Sigmoid colon (tissue), 7 donors: ENCODE results near the gene CCSER1. TPM values are rescaled to one million over a fixed set of nuclear protein-coding genes. Genes with fewer than 3 reads are reported as not detected.
"Not testable (repeated sequence)": the region's sequence is repeated elsewhere in the genome, so short reads cannot be mapped to it uniquely, and the experiment has no call there.

Experiments used
- DNase-seq: peaks from one replicate; pipeline ENCODE4 v3.0.0-alpha.2; 2019
- H3K27ac ChIP-seq, 4 donors: fragments of 200-600 bp; sonication (generic); one replicate each; pipeline ENCODE4 v1.5.1; 2016 to 2019; ENCODE audit warnings: mild to moderate bottlenecking in 1 of 4
- H3K27me3 ChIP-seq, 3 donors: fragments of 200-600 bp; sonication (generic); one replicate each; pipeline ENCODE4 v1.5.1; 2019; ENCODE audit warnings: mild to moderate bottlenecking in 1 of 3
- H3K36me3 ChIP-seq, 4 donors: fragments of 200-600 bp; sonication (generic); one replicate each; pipeline ENCODE4 v1.5.1; 2016 to 2019
- H3K4me1 ChIP-seq, 4 donors: fragments of 200-600 bp; sonication (generic); one replicate each; pipeline ENCODE4 v1.5.1; 2017 to 2019
- H3K4me3 ChIP-seq, 4 donors: fragments of 200-600 bp; sonication (generic); one replicate each; pipeline ENCODE4 v1.5.1; 2017 to 2019; ENCODE audit warnings: mild to moderate bottlenecking in 2 of 4, moderate library complexity in 1 of 4
- H3K9me3 ChIP-seq, 4 donors: fragments of 200-600 bp in 3 of 4; sonication (generic) in 3 of 4; one replicate each; pipeline versions ENCODE4 v1.5.1 to v1.6.1; 2013 to 2019
- EP300 ChIP-seq, 4 donors: sonication (generic); formaldehyde crosslinking; IDR thresholded peaks; one replicate each; pipeline ENCODE4 v1.6.1; 2017; ENCODE audit warnings: antibody characterized with exemption in 4 of 4
- POLR2A ChIP-seq, 2 donors: fragments of 450-650 bp; IDR thresholded peaks; one replicate each; pipeline ENCODE4 v1.6.1; 2016; ENCODE audit warnings: antibody characterized with exemption in 2 of 2, mild to moderate bottlenecking in 2 of 2, moderate library complexity in 2 of 2
- POLR2AphosphoS5 ChIP-seq, 4 donors: sonication (generic); formaldehyde crosslinking; IDR thresholded peaks; one replicate each; pipeline ENCODE4 v1.6.1; 2017; ENCODE audit warnings: antibody characterized with exemption in 4 of 4
- whole genome bisulfite sequencing, 2 donors: extraction: QIAGEN DNeasy Blood & Tissue Kit; methylation state at CpG; one replicate each; pipeline ENCODE4 v1.1.7; 2013; 5-methylcytosine and 5-hydroxymethylcytosine counted together
- intact Hi-C: fragments of 100-400 bp; cut with DNase I; formaldehyde crosslinking; loops from one replicate; pipeline ENCODE4 v1.15.1; 2023
- polyA plus RNA-seq, 3 donors: library from polyadenylated mRNA; stranded (reverse); fragments of 200-250 nt; gene quantifications; one replicate each; pipeline ENCODE4 v1.2.3, GENCODE V29; 2013
- total RNA-seq, 4 donors: library from RNA; depleted of rRNA; stranded (reverse); fragments of >200 nt; gene quantifications; one replicate each; pipeline ENCODE4 v1.1.0, GENCODE V29; 2016
- TF ChIP-seq, protein P1 (sequence below), 4 experiments: fragments of 450-650 bp in 3 of 4; fragments of 200-600 bp in 1 of 4; IDR thresholded peaks; one replicate each; pipeline ENCODE4 v1.5.1; 2016 to 2019; ENCODE audit warnings: antibody characterized with exemption in 4 of 4, mild to moderate bottlenecking in 3 of 4, moderate library complexity in 2 of 4
- donor health status: healthy with polysubstance abuse.
- donor health status: Bipolar disorder and iron deficiency.
- donor health status: healthy.

The CCSER1 gene
- total and polyA plus RNA-seq, 7 donors = 1.6 to 7.2 (median 4.2) TPM

DNA sequence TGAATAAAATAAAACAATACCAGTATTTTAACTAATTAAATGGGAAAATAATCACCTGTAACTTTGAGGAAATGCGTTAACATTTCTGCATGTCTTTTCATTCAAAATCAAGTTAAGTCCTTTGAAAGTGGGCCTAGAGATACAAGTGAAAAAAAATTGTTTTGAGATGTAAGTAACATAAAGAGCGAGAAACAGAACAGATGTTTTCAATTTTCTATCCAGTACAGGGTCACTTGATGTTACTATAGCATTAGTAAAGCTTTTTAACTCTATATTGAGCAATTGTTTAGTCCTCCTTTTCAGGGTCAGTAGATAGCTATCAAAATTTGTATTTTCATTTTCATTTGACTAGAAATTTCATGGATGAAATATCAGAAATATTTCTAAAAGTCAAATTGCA is 761.4 kb downstream of the CCSER1 start:
- H3K4me1 ChIP-seq = no peaks in the 10 kb centered on the region
- H3K27ac ChIP-seq = no peak overlapping the region
- WGBS, 2 donors = 81 to 88% methylated on average over 2 of the region's 2 CpGs
- intact Hi-C loops = no loop called here
- TF ChIP-seq EP300 (IDR thresholded peaks at IDR 0.05) = no peak
- TF ChIP-seq POLR2AphosphoS5 (IDR thresholded peaks at IDR 0.05) = no peak
- TF ChIP-seq, protein P1, sequence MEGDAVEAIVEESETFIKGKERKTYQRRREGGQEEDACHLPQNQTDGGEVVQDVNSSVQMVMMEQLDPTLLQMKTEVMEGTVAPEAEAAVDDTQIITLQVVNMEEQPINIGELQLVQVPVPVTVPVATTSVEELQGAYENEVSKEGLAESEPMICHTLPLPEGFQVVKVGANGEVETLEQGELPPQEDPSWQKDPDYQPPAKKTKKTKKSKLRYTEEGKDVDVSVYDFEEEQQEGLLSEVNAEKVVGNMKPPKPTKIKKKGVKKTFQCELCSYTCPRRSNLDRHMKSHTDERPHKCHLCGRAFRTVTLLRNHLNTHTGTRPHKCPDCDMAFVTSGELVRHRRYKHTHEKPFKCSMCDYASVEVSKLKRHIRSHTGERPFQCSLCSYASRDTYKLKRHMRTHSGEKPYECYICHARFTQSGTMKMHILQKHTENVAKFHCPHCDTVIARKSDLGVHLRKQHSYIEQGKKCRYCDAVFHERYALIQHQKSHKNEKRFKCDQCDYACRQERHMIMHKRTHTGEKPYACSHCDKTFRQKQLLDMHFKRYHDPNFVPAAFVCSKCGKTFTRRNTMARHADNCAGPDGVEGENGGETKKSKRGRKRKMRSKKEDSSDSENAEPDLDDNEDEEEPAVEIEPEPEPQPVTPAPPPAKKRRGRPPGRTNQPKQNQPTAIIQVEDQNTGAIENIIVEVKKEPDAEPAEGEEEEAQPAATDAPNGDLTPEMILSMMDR (IDR thresholded peaks at IDR 0.05) = no peak
- no peak for TF ChIP-seq POLR2A (IDR thresholded peaks at IDR 0.05)
- no peaks in the 10 kb centered on the region for H3K36me3 ChIP-seq
- H3K9me3 ChIP-seq = no peaks in the 10 kb centered on the region
- no peak for DNase-seq
- H3K27me3 ChIP-seq = no peaks in the 10 kb centered on the region
- no peak overlapping the region for H3K4me3 ChIP-seq

DNA sequence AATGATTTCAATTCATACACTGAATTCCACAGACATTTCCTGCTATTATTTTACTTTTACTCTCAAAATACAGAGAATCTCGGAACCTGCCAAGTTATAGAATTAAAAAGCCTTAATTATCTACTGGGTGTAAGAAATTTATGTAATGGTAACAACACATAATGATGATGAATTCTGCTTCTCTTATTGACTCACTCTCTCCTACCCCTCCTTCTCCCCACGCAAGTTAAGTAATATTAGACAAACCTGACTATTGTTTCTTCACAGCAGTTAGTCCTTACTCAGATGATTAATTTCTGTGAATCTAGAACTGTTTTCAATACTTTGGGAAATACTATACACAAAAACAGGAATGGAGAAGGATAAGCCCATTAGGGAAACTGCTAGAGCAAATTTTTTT is 762.0 kb downstream of the CCSER1 start:
- Histone ChIP-seq H3K4me3 (no peak overlapping the region), H3K4me1 (no peaks in the 10 kb centered on the region), H3K27ac (no peak overlapping the region), H3K36me3 (no peaks in the 10 kb centered on the region), H3K9me3 (no peaks in the 10 kb centered on the region), H3K27me3 (no peaks in the 10 kb centered on the region)
- WGBS, 2 donors = 86 to 91% methylated on average over 2 of the region's 2 CpGs
- intact Hi-C loops = no loop called here
- no peak for DNase-seq
- no peak for TF ChIP-seq EP300 (IDR thresholded peaks at IDR 0.05)
- TF ChIP-seq, protein P1 (IDR thresholded peaks at IDR 0.05) = no peak
- TF ChIP-seq POLR2A (IDR thresholded peaks at IDR 0.05) = no peak
- no peak for TF ChIP-seq POLR2AphosphoS5 (IDR thresholded peaks at IDR 0.05)

DNA sequence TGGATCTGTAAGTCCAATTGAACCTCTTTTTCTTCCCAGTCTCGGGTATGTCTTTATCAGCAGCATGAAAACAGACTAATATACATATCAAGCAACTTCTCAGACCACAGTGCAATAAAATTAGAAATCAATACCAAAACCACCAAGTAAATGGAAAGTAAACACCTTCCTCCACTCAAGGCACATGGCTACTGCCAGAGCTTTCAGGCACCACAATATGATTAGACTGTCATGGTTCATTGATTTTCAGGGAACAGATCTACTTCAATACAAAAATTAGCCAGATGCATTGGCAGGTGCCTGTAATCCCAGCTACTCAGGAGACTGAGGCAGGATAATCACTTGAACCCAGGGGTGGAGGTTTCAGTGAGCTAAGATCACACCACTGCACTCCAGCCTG is 776.2 kb downstream of the CCSER1 start:
- H3K4me3 ChIP-seq, H3K27me3 ChIP-seq, H3K36me3 ChIP-seq, H3K9me3 ChIP-seq, H3K4me1 ChIP-seq, DNase-seq, intact Hi-C loops, H3K27ac ChIP-seq: not testable (repeated sequence)
- WGBS, 2 donors = 91 to 92% methylated on average over 1 of the region's 1 CpG

DNA sequence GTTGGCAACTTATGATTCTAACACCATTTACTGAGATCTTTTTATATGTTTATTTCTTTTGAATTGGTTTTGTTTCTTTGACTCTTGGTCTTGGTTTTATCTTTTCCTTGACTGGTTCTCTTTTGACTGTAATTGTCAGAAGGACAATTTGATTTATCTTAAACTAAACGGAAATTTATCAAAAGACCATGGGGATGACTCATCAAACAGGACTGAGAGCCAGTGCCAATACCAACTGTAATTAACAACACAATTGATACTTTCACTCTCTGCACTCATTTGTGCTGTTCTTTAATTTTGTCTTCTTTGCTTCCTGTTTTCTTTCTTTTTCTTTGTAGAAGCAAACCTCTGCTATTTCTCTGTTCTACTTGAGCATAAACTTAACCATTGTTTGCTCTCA is 776.8 kb downstream of the CCSER1 start:
- Histone ChIP-seq H3K27me3 (no peaks in the 10 kb centered on the region), H3K36me3 (no peaks in the 10 kb centered on the region), H3K4me3 (no peak overlapping the region), H3K9me3 (no peaks in the 10 kb centered on the region), H3K27ac (no peak overlapping the region), H3K4me1 (no peaks in the 10 kb centered on the region)
- intact Hi-C loops = no loop called here
- no peak for DNase-seq
- no peak for TF ChIP-seq POLR2AphosphoS5 (IDR thresholded peaks at IDR 0.05)
- TF ChIP-seq, protein P1 (IDR thresholded peaks at IDR 0.05) = no peak
- TF ChIP-seq EP300 (IDR thresholded peaks at IDR 0.05) = no peak
- TF ChIP-seq POLR2A (IDR thresholded peaks at IDR 0.05) = no peak
- 18 to 68% methylated on average over 1 of the region's 1 CpG for WGBS, 2 donors

DNA sequence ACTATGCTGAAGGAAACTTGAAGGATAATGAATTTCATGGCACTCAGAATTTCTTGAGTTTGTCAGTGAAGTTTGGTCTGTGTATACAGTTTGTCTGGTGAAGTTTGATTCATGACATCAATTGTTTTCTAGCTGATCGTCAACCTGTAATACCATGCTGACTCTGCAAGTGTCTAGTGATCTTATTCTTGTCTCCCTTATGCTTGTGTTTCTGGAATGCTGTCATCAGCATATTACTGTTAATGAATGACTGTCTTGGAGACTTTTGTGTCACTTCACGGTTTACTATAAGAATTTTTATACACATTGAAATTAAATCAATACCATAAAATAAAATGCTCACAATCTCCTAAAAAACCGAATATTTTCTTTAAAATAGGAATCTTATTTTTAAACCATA is 779.0 kb downstream of the CCSER1 start:
- 53 to 72% methylated on average over 3 of the region's 3 CpGs for WGBS, 2 donors
- Histone ChIP-seq H3K9me3 (no peaks in the 10 kb centered on the region), H3K36me3 (no peaks in the 10 kb centered on the region), H3K27ac (no peak overlapping the region), H3K4me3 (no peak overlapping the region), H3K4me1 (no peaks in the 10 kb centered on the region), H3K27me3 (no peaks in the 10 kb centered on the region)
- no peak for DNase-seq
- intact Hi-C loops = no loop called here
- TF ChIP-seq EP300 (IDR thresholded peaks at IDR 0.05) = no peak
- TF ChIP-seq POLR2AphosphoS5 (IDR thresholded peaks at IDR 0.05) = no peak
- TF ChIP-seq, protein P1 (IDR thresholded peaks at IDR 0.05) = no peak

DNA sequence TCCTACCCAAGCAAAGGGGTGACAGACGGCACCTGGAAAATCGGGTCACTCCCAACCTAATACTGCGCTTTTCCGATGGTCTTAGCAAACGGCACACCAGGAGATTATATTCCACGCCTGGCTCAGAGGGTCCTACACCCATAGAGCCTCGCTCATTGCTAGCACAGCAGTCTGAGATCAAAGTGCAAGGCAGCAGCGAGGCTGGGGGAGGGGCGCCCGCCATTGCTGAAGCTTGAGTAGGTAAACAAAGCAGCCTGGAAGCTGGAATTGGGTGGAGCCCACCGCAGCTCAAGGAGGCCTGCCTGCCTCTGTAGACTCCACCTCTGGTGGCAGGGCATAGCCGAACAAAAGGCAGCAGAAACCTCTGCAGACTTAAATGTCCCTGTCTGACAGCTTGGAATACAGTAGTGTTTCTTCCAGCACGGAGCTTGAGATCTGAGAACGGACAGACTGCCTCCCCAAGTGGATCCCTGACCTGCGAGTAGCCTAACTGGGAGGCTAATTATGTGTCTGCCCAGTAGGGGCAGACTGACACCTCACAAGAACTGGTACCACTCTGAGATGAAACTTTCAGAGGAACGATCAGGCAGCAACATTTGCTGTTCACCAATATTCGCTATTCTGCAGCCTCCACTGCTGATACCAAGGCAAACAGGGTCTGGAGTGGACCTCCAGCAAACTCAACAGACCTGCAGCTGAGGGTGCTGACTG is 784.7 kb downstream of the CCSER1 start:
- H3K36me3 ChIP-seq, H3K4me3 ChIP-seq, intact Hi-C loops, H3K27me3 ChIP-seq, H3K9me3 ChIP-seq, H3K27ac ChIP-seq, DNase-seq, H3K4me1 ChIP-seq: not testable (repeated sequence)
- 88 to 91% methylated on average over 17 of the region's 17 CpGs for WGBS, 2 donors
